Superior temporal gyrus (tissue), 1 donor: ENCODE measurements around the gene TOM1L2.

Source experiments
- DNase-seq: peaks from one replicate; pipeline ENCODE4 v3.0.0-alpha.2; 2016; ENCODE audit errors: extremely low spot score

The TOM1L2 gene

GRCh38 chr17:17807440-17807839 is 164.8 kb downstream of the TOM1L2 start:
- DNase-seq = no peak

GRCh38 chr17:17806611-17807274 is 165.5 kb downstream of the TOM1L2 start:
- DNase-seq = no peak

- DNase-seq = no peak
Observed at GRCh38 chr17:17806035-17806434, 166.2 kb downstream of the TOM1L2 start.

GRCh38 chr17:17805575-17805974 is 166.6 kb downstream of the TOM1L2 start:
- no peak for DNase-seq

- DNase-seq = no peak
Observed at GRCh38 chr17:17804007-17804406, 168.2 kb downstream of the TOM1L2 start.

- peak; percentile 53 for DNase-seq
Observed at GRCh38 chr17:17801800-17802481, 170.3 kb downstream of the TOM1L2 start.

GRCh38 chr17:17800504-17801021 is 171.6 kb downstream of the TOM1L2 start:
- no peak for DNase-seq

- DNase-seq = no peak
Observed at GRCh38 chr17:17798573-17799255, 173.5 kb downstream of the TOM1L2 start.

- DNase-seq = no peak
Observed at GRCh38 chr17:17798010-17798556, 174.1 kb downstream of the TOM1L2 start.

- no peak for DNase-seq
Observed at GRCh38 chr17:17797119-17797809, 174.9 kb downstream of the TOM1L2 start.

GRCh38 chr17:17796787-17797061 is 175.5 kb downstream of the TOM1L2 start:
- no peak for DNase-seq

GRCh38 chr17:17795946-17796786 is 176.0 kb downstream of the TOM1L2 start:
- no peak for DNase-seq

- DNase-seq = no peak
Observed at GRCh38 chr17:17795296-17795695, 176.9 kb downstream of the TOM1L2 start.

- DNase-seq = no peak
Observed at GRCh38 chr17:17794382-17794781, 177.8 kb downstream of the TOM1L2 start.
